IMR-90 (cell line): ENCODE results near the gene TULP4. TPM values are rescaled to one million over a fixed set of nuclear protein-coding genes. Genes with fewer than 3 reads are reported as not detected.
"Not testable (repeated sequence)": the region's sequence is repeated elsewhere in the genome, so short reads cannot be mapped to it uniquely, and the experiment has no call there.

Experiments
- ATAC-seq: fragments of 200-7000 bp; cut with Tn5 transposase; 2 replicates; pipeline ENCODE4 v1.9.1; 2020; ENCODE audit warnings: low read depth, mild to moderate bottlenecking, moderate library complexity
- BruUV-seq: library from RNA; stranded (reverse); fragments of 400-500 nt; replicated peaks from 2 replicates; lab custom pipeline; 2021; lab: Mats Ljungman, UMichigan
- CTCF ChIA-PET: fragments of 300-600 bp; formaldehyde crosslinking; extraction: SDS; loops from one replicate; lab custom pipeline; 2021; ENCODE audit warnings: antibody characterized with exemption; lab: Yijun Ruan, JAX
- POLR2A ChIA-PET: fragments of 300-600 bp; sonication (Branson Sonifier 250); formaldehyde crosslinking; loops from one replicate; lab custom pipeline; 2022; ENCODE audit warnings: antibody characterized with exemption; ENCODE audit not compliant: unreplicated experiment; lab: Charles Lee
- DNase-seq: peaks from one replicate; pipeline ENCODE4 v3.0.0; 2013
- H2AFZ ChIP-seq: replicated peaks from 2 replicates; pipeline ENCODE3; 2013; ENCODE audit warnings: low read length, mild to moderate bottlenecking; ENCODE audit not compliant: poor library complexity
- H2AK5ac ChIP-seq: 2 replicates; pipeline ENCODE4 v1.6.1; 2013; ENCODE audit warnings: low read depth, low read length, inconsistent platforms
- H2AK9ac ChIP-seq: replicated peaks from 2 replicates; pipeline ENCODE3; 2013; ENCODE audit warnings: mild to moderate bottlenecking, low read depth, low read length, moderate library complexity; ENCODE audit not compliant: poor library complexity
- H2BK120ac ChIP-seq: 2 replicates; pipeline ENCODE4 v1.6.1; 2013; ENCODE audit warnings: low read depth, low read length, inconsistent platforms
- H2BK15ac ChIP-seq: 3 replicates; pipeline ENCODE4 v1.6.1; 2013; ENCODE audit warnings: low read depth, low read length, inconsistent platforms
- H2BK20ac ChIP-seq: 2 replicates; pipeline ENCODE4 v1.6.1; 2013; ENCODE audit warnings: low read depth, mild to moderate bottlenecking, inconsistent platforms, low read length, moderate library complexity
- H2BK5ac ChIP-seq: 2 replicates; pipeline ENCODE4 v1.6.1; 2013; ENCODE audit warnings: mild to moderate bottlenecking, low read depth, low read length, inconsistent platforms; ENCODE audit not compliant: poor library complexity, severe bottlenecking
- H3K14ac ChIP-seq: replicated peaks from 2 replicates; pipeline ENCODE4 v1.6.1; 2013; ENCODE audit warnings: low read depth, low read length, inconsistent platforms
- H3K18ac ChIP-seq: 2 replicates; pipeline ENCODE4 v1.6.1; 2013; ENCODE audit warnings: low read depth, low read length, control low read depth
- H3K23ac ChIP-seq: 2 replicates; pipeline ENCODE4 v1.6.1; 2013; ENCODE audit warnings: low read depth, low read length, inconsistent platforms
- H3K27ac ChIP-seq: 2 replicates; pipeline ENCODE4 v1.5.1; 2013; ENCODE audit warnings: mild to moderate bottlenecking, control low read depth, low read length; ENCODE audit not compliant: insufficient read depth
- H3K27me3 ChIP-seq: 2 replicates; pipeline ENCODE4 v1.6.1; 2013; ENCODE audit warnings: low read length; ENCODE audit not compliant: control insufficient read depth, insufficient read depth
- H3K36me3 ChIP-seq: 2 replicates; pipeline ENCODE4 v1.6.1; 2013; ENCODE audit warnings: low read length, mixed read lengths; ENCODE audit not compliant: control insufficient read depth, insufficient read depth
- H3K4ac ChIP-seq: 2 replicates; pipeline ENCODE4 v1.6.1; 2013; ENCODE audit warnings: low read depth, low read length, inconsistent platforms
- H3K4me1 ChIP-seq: 2 replicates; pipeline ENCODE4 v1.6.1; 2013; ENCODE audit warnings: low read length, mixed read lengths; ENCODE audit not compliant: control insufficient read depth, insufficient read depth
- H3K4me2 ChIP-seq: 2 replicates; pipeline ENCODE4 v1.6.1; 2013; ENCODE audit warnings: low read depth, mild to moderate bottlenecking, control low read depth, low read length, moderate library complexity
- H3K4me3 ChIP-seq: 2 replicates; pipeline ENCODE4 v1.5.1; 2013; ENCODE audit warnings: low read depth, mild to moderate bottlenecking, control low read depth, low read length, moderate library complexity; ENCODE audit not compliant: insufficient read depth
- H3K56ac ChIP-seq: 2 replicates; pipeline ENCODE4 v1.6.1; 2013; ENCODE audit warnings: low read length, inconsistent platforms; ENCODE audit not compliant: insufficient read depth; ENCODE audit errors: extremely low read depth
- H3K79me1 ChIP-seq, 2 experiments: 2 replicates each; pipeline ENCODE4 v1.6.1; 2013; ENCODE audit warnings: low read length in 2 of 2, inconsistent platforms in 1 of 2, low read depth in 1 of 2
- H3K9ac ChIP-seq: 2 replicates; pipeline ENCODE4 v1.6.1; 2013; ENCODE audit warnings: low read depth, low read length, control low read depth
- H3K9me1 ChIP-seq: 2 replicates; pipeline ENCODE4 v1.6.1; 2013; ENCODE audit warnings: low read length, inconsistent platforms; ENCODE audit not compliant: insufficient read depth
- H3K9me3 ChIP-seq: 2 replicates; pipeline ENCODE4 v1.6.1; 2013; ENCODE audit warnings: low read length; ENCODE audit not compliant: control insufficient read depth, insufficient read depth
- H4K20me1 ChIP-seq: 2 replicates; pipeline ENCODE4 v1.6.1; 2013; ENCODE audit warnings: low read length, inconsistent platforms; ENCODE audit not compliant: insufficient read depth
- H4K5ac ChIP-seq: 2 replicates; pipeline ENCODE4 v1.6.1; 2013; ENCODE audit warnings: mild to moderate bottlenecking, low read depth, low read length, control low read depth
- H4K8ac ChIP-seq, 2 experiments: 2 replicates each; pipeline ENCODE4 v1.6.1; 2013; ENCODE audit warnings: low read depth in 2 of 2, low read length in 2 of 2, control low read depth in 1 of 2, inconsistent platforms in 1 of 2
- H4K91ac ChIP-seq: 2 replicates; pipeline ENCODE4 v1.6.1; 2013; ENCODE audit warnings: low read depth, low read length, inconsistent platforms; ENCODE audit not compliant: insufficient read depth
- WGBS, 2 experiments: methylation state at CpG; one replicate each; pipeline versions ENCODE4 v1.1.5 to v1.1.7; 2013; ENCODE audit warnings: missing lambda C conversion rate in 2 of 2; ENCODE audit not compliant: insufficient read length in 1 of 2; ENCODE audit errors: extremely low coverage in 2 of 2; 5-methylcytosine and 5-hydroxymethylcytosine counted together
- dilution Hi-C: fragments of 300-500 bp; cut with HindIII; formaldehyde crosslinking; loops from one replicate; pipeline ENCODE4 v1.14.3; 2018; ENCODE audit warnings: low sequenced_read_pairs; ENCODE audit not compliant: unreplicated experiment
- in situ Hi-C: fragments of 300-500 bp; cut with MboI; formaldehyde crosslinking; loops from 3 replicates; pipeline ENCODE4 v1.14.3; 2019; ENCODE audit warnings: low sequenced_read_pairs, inconsistent platforms, mixed read lengths
- intact Hi-C: fragments of 100-400 bp; cut with micrococcal nuclease; formaldehyde crosslinking; loops from 2 replicates; pipeline ENCODE4 v1.10.0; 2022
- polyA plus RNA-seq, 3 experiments: library from polyadenylated mRNA; depleted of rRNA; stranded (reverse); fragments of >200 nt; gene quantifications; 2 replicates each; pipeline ENCODE4 v1.2.3, GENCODE V29; 2012; ENCODE audit warnings: low replicate concordance in 1 of 3
- total RNA-seq: library from RNA; depleted of rRNA; stranded (reverse); fragments of >200 nt; gene quantifications from 2 replicates; pipeline ENCODE4 v1.2.3, GENCODE V29; 2012

Gene TULP4
- total and polyA plus RNA-seq, 2 of the 4 experiments (the other 2 are of a cell fraction): 8.1 to 30.6 TPM

DNA sequence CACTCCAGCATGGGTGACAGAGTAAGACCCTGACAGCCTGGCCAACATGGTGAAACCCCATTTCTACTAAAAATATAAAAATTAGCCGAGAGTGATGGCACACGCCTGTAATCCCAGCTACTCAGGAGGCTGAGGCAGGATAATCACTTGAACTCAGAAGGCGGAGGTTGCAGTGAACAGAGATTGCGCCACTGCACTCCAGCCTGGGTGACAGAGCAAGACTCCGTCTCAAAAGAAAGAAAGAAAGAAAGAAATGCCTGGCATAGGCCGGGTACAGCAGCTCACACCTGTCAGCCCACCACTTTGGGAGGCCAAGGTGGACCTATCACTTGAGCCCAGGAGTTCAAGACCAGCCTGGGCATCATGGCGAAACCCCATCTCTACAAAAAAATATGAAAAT lies 208.7 kb downstream of the TULP4 start:
- H2BK120ac ChIP-seq, H2BK15ac ChIP-seq, H2AK9ac ChIP-seq, BruUV-seq, ATAC-seq, H3K79me1 ChIP-seq, H3K27ac ChIP-seq, H2BK20ac ChIP-seq, H3K18ac ChIP-seq, H4K20me1 ChIP-seq, H3K4me2 ChIP-seq, H3K4me3 ChIP-seq, H4K8ac ChIP-seq, H3K4me1 ChIP-seq, H3K9me1 ChIP-seq, H3K4ac ChIP-seq, H2AFZ ChIP-seq, H2BK5ac ChIP-seq, H3K9me3 ChIP-seq, H3K9ac ChIP-seq, H3K14ac ChIP-seq, H2AK5ac ChIP-seq, H4K5ac ChIP-seq, DNase-seq, H3K36me3 ChIP-seq, H3K56ac ChIP-seq, H4K91ac ChIP-seq, in situ Hi-C loops, intact Hi-C loops, dilution Hi-C loops, POLR2A ChIA-PET, H3K23ac ChIP-seq: not testable (repeated sequence)
- CTCF ChIA-PET: interaction anchor here (0.6 kb wide), 1 partner anchor 310 kb away, joined by 5 read pairs; no protein-coding TSS in a partner anchor
- peaks cover 12% of the 10 kb centered on the region for H3K27me3 ChIP-seq
- WGBS, 2 experiments: 100% methylated on average over 2 of the region's 7 CpGs; no CpG with 5 or more reads in 1 of the 2 experiments
